Hepatocyte (in vitro differentiated cells): ENCODE data around the gene IFNE.

Experiments
- CTCF ChIP-seq: fragments of 200-600 bp; sonication (generic); IDR thresholded peaks from 2 replicates; pipeline ENCODE4 v1.5.1; 2016; ENCODE audit warnings: antibody characterized with exemption, mild to moderate bottlenecking; ENCODE audit not compliant: poor library complexity
- EZH2 ChIP-seq: fragments of 200-600 bp; sonication (generic); IDR thresholded peaks from 2 replicates; pipeline ENCODE4 v1.6.1; 2016; ENCODE audit warnings: antibody characterized with exemption, mild to moderate bottlenecking, borderline replicate concordance

- TF ChIP-seq CTCF (no peak), EZH2 (no peak)
Measured at GRCh38 chr9:21527579-21527978, 45.5 kb upstream of the IFNE start.
